HepG2 (cell line): ENCODE results near the gene LITAF.

Experiments
- HOXA7 ChIP-seq: sonication (generic); formaldehyde crosslinking; IDR thresholded peaks from 2 replicates; pipeline ENCODE4 v1.8.1; 2022; ENCODE audit warnings: mild to moderate bottlenecking, missing genetic modification reagents, moderate library complexity
- POLR2A ChIP-seq, 2 experiments: IDR thresholded peaks; 2 replicates each; pipeline ENCODE4 v1.6.1; 2011; ENCODE audit warnings: low read depth in 2 of 2, low read length in 2 of 2, mild to moderate bottlenecking in 1 of 2, moderate library complexity in 1 of 2; ENCODE audit not compliant: insufficient read depth in 1 of 2
- YY1 ChIP-seq: IDR thresholded peaks from 2 replicates; pipeline ENCODE4 v1.6.1; 2011; ENCODE audit warnings: low read length, low read depth, moderate library complexity, mild to moderate bottlenecking; ENCODE audit not compliant: insufficient read depth, insufficient replicate concordance
- ZNF550 ChIP-seq: sonication (generic); formaldehyde crosslinking; IDR thresholded peaks from 2 replicates; pipeline ENCODE4 v1.4.0; 2020; ENCODE audit warnings: mild to moderate bottlenecking, missing genetic modification reagents, borderline replicate concordance

DNA sequence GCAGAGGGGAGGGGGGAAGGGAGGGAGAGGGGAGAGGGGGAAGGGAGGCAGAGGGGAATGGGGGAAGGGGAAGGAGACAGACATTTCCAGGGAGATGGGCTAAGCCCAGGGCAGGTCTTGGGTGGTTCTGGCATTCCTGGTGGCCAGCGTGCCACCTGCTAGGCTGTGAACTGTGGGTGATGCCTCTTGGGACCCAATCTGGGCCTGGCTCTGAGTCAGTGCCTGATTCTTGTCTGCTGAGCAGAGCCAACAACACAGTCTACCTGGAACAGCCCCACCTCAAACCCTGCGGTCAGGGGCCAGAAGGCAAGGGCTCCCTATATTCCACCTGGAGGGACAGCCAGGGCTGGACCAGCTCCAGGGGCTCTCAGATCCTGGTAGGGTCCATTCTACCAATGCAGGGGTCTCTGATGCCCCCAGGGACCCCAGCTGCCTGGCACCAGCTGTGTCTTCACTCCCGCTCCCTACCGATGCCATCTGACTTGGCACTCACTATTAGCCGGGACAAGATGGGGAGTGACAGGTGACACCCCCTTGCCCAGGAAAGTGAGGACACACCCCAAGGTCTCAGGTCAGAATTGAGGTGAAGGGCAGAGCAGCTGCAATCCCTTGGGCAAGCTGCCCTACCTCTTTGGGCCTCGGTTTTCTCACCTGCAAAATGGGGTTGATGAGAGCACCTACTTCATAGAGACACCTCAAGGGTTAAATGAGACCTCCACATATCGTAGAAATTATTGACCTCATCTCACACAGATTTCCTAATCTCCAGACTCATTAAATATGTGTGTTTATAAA, 87.2 kb downstream of the LITAF start:
- TF ChIP-seq POLR2A (IDR thresholded peaks at IDR 0.05; ENCODE audit: insufficient read depth in 1 of 2, low read depth in 2 of 2, low read length in 2 of 2): no peak
- TF ChIP-seq ZNF550: no peak
- TF ChIP-seq YY1: no peak
- TF ChIP-seq HOXA7 (CRISPR knock-in tag): no peak
